ENCODE data around the gene MIPOL1.

DNA sequence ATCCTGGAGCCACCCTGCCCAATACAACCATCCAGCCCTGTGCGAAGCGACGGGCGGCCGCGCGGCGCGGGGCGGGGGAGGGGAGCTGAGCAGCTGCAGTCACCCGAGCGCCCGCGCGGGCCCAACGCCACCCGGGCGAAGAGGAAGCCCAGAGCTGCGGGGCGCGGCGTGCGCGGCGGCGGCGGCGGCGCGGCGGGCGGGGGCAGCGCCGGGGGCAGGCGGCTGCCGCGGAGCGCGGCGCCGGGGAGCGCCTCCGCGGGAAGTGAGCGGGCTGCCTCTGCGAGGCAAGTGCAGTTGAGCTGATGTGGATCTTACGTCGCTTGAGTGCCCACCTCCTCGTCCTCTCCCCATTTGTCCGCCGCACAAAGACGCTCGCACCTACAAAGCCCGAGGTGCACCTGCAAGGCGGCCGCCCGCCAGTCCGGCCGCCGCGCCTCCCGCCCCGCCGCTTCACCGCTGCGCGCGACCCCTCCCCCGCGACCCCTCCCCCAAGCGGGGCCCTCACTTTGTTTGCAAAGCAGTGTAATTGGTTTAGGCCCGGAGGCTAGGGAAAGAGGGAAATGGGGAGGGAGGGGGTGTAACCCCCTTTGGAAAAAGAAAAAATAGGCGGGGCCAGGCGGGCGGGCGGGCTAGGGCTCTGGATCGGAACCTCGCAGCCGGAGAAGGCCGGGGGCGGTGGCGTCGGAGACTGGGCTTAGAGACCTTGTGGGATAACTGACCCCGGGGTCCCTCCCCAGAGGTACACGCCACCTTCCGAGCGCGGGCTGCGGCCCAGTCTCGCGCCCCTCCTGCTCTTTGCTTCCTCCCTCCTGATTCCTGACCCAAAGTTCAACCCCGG, 397.5 kb downstream of the MIPOL1 start, which contains the start of the genes FOXA1 and TTC6:
- TF ChIP-seq EZH2 (IDR thresholded peaks at IDR 0.05; ENCODE audit: insufficient read depth, poor library complexity, severe bottlenecking): no peak
- no peak for TF ChIP-seq EZH2phosphoT487 (IDR thresholded peaks at IDR 0.05; ENCODE audit: insufficient read depth, low read depth)
